Activated CD4-positive, CD25-positive, alpha-beta regulatory T cell treated with anti-CD3 and anti-CD28 coated beads, Interleukin-2, amount 50 U/mL, for 16 hours (primary cell): ENCODE data around the gene PRKCA.
"Not testable (repeated sequence)": the region's sequence is repeated elsewhere in the genome, so short reads cannot be mapped to it uniquely, and the experiment has no call there.

Experiments used
- DNase-seq: peaks from one replicate; pipeline ENCODE4 v3.0.0-alpha.2; 2020; ENCODE audit warnings: low read depth, low spot score

Gene PRKCA

DNA sequence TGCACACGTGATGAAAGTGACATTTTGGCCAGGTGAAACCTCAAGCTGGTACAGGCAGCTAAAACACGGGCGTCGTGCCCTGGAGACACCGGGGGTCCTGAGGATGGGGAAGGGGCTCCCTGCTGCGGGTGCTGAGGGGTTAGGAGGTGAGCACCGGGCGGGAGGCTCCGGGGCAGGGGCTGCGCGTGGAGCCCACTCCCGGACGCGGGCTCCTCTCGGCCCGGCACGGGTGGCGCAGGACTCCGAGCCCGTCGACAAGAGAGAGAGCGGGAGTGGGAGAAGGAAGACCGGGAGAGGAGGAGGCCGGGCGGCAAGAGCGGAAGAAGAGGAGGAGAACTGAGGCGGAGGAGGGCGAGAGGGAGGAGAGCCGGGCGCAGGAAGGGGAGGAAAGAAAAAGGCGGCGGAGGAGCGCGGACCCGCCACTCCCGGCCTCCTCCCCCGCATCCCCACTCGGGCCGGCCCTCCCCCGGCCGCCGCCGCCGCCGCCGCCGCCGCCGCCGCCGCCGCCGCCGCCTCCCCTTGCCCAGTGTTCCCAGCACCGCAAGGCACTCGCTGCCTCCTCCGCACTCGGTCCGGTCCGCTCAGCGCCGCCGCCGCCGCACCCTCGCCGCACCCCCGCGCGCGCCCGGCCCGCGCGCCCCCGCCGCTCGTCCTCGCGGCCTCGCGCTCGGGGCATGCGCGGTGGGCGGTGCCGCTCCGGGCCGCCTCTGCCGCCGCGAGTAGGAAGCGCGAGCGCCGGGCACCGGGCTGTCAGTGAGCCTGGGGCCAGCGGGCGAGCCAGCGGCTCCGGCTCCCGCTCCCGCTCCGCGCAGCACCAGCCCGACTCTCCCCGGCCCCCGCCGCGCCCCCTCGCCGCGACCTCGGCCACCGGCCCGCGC is at the start of gene PRKCA:
Gene PRKCA (plus strand): TSS at position 750 of the 878 bp plus-strand sequence.
- DNase-seq = peak; percentile 38

DNA sequence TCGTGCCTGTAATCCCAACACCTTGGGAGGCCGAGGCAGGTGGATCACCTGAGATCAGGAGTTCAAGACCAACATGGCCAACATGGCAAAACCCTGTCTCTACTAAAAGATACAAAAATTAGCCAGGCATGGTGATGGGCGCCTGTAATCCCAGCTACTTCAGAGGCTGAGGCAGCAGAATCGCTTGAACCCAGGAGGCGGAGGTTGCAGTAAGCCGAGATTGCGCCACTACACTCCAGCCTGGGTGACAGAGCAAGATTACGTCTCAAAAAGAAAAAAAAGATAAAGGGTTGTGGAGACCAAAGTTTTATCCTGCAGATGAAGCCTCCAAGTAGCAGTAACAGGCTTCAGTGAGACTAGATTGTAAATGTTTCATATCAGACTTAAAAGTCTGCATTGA is 49.0 kb upstream of the PRKCA start:
- not testable (repeated sequence) for DNase-seq

DNA sequence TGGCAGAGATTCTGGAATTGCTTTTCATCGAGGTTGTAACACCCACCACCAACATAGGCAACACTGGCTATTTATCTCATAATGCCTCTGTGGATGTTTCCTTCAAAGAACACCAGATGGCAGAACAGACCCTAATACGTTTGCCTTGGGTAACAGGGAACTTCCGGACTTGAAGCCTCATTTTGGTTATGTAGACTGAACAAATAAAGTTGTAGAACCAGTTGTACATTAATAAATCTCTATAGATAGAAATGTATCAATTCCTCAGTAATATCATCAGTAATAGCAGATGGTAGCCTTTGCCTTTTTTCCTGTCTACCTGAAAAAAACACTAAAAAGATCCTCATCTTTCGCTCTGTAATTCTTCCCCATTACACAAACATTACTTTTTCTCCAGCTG is 47.3 kb upstream of the PRKCA start:
- DNase-seq = no peak

DNA sequence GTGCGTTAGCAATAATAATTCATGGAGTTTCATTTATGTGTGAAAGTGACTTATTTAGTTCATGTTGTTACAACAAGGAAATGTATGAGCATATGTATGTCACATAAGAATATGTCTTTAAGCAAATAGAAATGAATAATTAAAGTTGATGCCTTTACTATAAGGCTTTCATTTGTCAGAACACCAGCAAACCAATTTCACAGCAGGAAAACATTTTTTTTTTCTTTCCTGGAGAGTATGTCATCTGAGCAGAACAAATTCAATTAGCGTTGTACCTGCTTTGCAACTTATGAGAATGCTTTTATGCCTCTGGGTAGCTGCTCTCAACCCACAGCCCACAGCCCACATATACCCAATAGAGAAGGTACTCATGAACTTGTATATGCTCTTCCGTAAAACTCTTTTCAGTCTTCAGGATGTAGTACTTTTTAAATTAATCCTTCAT is 46.9 kb upstream of the PRKCA start:
- DNase-seq = no peak

DNA sequence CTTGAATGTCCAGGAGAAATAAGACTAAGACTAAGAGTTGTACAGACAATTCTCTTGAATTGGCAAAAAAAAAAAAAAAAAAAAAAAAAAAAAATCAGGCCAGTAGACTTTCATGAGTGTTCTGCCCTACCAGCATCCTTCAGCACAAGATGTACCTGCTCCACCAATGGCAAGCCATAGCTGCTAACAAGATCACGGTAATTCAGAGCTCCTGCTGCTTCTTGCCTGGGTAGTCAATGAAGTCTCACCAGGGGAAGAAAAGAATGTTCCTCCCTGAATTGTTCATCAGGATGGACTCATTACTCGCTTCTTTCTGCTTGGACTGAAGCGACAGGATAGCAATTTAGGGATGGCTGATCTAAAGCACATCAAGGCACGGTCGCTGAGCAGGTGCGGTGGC is 42.1 kb upstream of the PRKCA start:
- DNase-seq = no peak

DNA sequence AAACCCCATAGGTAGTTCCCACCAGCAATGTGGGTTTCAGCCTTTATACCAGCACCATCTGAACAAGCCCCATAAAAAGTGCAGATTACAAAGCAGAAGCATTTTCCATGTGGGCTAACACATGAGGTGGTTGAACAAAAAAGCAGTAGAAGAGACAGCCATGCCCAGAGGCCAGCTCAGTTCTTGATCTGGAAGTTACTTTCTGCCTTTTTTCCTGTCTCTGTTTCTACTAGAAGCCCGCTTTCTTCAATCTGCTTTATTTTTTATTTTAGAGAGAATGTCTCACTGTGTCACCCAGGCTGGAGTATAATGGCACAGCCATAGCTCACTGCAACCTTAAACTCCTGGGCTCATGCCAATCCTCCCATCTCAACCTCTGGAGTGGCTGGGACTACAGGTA is 41.7 kb upstream of the PRKCA start:
- DNase-seq = no peak

DNA sequence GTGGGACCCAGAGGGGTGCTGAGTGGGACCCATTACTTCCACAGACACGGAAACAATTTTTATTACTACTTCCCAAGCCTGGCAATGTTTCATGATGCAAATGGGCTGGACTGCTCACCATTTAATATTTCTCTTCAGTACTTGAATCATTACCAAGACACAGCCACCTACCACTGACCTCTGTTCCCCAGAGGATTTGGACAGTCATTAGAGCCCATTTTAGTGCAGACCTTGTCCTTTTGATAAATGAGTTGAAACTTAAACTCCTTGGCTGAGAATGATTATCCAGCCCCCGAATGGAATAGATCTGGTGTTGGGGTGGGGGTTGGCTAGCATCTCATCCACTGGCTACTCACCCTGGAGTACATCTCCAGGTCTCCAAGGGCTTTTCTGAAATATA is 39.6 kb upstream of the PRKCA start:
- DNase-seq = no peak

DNA sequence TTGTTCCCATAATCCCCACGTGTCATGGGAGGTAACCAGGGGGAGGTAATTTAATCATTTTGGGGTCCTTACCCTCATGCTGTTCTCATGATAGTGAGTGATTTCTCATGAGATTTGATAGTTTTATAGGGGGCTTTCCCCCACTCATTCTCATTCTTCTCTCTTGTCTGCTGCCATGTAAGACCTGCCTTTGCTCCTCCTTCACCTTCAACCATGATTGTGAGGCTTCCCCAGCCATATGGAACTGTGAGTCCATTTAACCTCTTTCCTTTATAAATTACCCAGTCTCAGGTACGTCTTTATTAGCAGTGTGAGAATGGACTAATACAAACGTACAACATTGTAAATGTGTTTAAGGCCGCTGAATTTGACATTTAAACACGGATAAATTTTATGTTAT is 37.7 kb upstream of the PRKCA start:
- DNase-seq = no peak

DNA sequence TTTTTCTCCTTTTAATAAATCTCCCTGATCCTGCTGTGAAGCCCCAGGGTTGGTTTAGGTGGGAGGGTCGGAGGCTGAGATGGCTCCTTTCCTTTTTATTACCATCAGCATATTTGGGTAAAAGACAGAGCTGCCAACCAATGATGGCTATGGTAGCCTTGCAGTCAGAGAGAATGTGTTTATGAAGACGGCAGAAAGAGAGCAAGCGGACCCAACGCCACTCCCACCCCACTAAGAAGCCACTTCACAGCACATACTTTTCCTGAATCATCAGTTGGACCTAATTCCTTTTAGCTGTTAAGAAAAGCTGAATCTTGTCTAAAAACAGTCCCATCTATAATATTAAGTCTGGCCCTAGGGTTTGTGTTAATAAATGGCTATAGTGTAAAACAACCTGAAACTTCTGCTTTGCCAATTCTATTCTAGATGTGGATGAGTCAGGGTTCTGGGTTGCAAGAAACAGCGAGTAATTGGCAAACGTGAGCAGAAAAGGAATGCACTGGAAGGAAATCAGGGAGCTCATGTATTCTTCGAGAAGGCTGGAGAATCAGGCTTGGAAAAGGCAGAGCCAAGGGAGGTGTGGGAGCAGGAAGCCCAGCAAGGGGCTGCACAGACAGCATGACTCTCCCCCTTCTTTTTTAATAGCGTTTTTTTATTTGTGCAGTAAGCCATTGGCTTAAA is 34.0 kb upstream of the PRKCA start:
- no peak for DNase-seq

DNA sequence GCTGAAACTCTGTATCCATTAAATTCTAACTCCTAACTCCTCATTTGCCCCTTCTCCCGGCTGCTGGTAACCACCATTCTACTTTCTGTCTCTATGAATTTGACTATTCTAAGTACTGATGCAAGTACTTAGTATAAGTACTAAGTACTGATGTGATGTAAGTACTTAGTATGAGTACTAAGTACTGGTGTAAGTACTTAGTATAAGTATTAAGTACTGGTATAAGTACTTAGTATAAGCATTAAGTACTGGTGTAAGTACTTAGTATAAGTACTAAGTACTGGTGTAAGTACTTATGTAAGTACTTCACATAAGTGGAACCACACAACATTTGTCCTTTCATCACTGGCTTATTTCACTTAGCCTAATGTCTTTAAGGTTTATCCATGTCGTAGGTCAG is 32.3 kb upstream of the PRKCA start:
- DNase-seq = no peak

DNA sequence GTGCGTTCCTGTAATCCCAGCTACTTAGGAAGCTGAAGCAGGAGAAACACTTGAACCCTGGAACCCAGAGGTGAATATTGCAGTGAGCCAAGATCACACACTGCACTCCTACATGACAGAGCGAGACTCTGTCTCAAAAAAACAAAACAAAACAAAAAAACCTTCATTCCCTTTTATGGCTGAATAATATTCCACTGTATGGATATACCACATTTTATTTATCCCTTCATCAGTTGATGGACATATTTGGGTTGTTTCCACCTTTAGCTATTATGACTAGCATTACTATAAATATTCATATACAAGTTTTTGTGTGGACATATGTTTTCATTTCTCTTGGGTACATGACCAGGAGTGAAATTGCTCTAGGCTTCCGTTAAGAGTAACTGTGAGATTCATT is 30.9 kb upstream of the PRKCA start:
- DNase-seq = no peak

DNA sequence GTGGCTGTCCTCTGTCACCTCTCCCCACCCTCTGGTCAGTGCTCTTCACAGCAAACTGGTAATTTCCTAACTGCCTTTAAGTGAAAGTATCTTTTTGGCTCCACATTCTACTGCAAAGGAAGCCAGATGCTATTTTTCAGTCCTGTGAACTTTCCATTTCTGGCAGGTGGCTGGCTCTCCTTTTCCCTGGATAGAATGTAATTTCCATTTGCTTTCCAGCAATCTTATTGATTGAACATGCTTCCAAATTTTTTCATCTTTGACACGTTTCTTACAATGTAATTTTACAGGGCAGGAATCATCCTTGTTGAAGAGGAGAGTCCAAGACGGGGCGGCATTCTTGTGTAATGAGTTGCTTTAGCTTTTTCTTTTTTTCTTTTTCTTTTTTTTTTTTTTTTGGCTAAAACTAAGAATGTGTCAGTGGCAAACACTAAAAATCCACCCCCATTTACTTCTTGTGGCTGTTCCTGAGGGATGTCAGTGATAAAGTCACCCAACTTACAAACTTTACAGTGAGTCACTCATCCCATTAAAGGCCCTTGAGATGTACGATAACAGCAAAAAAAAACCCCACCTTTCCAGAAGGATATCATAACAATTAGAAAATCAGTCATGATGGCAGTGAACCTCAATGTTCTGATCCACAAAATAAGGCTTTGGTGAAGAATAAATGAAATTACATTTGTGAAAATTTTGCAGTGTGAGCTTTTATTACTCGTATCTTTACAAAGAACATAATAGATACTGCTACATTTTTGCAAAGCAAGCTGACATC is 29.4 kb upstream of the PRKCA start:
- DNase-seq = no peak

DNA sequence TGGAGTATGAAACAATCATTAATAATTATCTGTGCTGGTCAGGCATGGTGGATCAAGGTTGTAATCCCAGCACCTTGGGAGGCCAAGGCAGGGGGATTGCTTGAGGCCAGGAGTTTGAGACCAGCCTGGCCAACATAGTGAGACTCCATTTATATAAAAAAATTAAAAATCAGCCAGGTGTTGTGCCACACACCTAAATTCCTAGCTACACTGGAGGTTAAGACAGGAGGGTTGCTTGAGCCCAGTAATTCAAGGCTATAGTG is 28.9 kb upstream of the PRKCA start:
- no peak for DNase-seq

DNA sequence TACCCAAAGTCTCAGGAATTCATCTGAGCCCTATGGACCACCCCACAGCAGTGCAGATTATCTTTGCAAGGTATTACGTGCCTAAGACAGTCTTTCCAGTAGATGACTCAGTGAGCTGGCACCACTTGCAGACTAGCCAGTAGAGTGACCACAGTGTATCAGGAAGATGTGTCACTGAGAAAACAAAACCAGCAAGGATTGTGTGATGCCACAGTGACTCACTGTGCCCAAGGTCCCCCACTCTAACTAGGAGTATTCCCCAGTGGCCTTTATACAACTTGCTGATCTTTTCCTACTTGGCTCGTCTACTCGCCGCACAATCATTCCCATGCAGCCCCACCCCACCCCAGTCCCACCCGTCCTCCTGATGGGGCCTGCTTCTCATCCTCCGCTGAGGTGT is 26.8 kb upstream of the PRKCA start:
- DNase-seq = no peak

DNA sequence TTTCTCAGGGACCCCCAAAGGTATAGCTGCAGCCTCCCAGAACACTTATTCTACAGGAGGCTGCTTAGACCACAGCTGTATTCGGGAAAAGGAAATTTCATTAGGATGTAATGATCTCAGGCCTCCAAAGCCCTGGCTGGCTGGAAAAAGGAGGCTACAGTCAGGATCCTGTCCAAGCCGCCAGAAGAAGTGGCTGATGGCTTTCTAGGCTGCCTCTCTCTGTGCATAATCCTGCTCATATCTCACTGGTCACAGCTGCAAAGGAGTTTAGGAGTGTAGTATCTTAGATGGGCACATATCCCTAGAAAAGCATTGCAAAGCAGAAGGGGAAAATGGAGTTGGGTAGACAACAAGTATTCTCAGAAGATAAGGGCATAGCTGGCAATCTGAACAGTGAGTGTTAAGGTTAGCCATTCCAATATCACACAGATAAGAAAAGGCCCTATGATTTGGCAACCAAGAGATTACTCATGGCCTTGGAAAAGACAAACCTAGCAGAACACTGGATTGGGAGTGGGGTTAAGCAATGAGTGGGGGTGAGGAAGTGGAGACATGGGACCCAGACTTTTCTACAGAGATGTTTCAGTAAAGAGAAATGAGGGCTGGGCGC is 26.0 kb upstream of the PRKCA start:
- no peak for DNase-seq

DNA sequence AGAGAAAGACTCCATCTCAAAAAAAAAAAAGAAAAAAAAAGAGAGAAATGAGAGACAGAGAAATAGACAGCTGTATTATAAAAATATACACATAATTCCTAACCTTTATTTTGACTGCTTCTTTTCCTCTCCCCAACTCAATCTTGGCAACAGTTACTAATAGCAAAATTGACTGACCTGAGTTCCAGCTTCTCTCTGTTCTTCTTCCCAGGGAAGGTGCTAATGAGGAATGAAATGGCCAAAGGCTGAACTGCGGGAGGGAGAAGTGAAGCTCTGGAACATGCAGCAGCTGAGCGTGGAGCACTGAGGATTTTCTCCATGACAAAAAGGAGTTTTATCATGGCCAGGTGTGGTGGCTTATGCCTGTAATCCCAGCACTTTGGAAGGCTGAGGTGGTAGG is 25.2 kb upstream of the PRKCA start:
- no peak for DNase-seq

DNA sequence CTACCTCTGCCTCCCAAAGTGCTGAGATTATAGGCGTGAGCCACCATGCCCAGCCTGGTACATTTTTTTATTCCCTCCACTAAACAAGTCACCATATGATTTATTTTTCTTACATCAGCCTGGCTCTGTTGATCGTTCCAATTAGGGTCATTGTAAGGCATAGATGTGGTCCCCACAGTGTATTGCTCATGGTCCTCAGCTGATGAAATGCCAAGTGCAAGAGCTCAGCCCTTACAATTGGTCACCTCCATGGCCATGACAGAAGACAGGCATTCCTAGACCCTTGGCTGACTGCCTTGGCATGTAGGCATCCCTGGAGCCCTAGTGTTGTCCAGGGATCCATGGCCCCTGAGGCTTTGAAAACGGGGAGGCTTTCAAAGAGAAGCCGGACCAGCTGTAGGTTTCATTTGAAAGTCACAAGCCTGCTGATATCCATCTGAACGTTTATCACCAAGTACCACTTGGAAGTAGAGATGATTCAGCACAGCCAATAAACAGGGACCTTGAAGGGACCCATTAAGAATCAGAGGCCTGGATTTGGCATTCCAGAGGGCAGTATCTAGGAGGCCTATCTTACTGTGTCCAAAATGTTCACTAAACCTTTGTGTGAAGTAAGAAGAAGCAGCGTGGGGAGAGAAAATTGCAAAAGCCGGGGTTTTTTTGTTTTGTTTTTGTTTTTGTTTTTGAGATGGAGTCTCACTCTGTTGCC is 20.6 kb upstream of the PRKCA start:
- DNase-seq = no peak

DNA sequence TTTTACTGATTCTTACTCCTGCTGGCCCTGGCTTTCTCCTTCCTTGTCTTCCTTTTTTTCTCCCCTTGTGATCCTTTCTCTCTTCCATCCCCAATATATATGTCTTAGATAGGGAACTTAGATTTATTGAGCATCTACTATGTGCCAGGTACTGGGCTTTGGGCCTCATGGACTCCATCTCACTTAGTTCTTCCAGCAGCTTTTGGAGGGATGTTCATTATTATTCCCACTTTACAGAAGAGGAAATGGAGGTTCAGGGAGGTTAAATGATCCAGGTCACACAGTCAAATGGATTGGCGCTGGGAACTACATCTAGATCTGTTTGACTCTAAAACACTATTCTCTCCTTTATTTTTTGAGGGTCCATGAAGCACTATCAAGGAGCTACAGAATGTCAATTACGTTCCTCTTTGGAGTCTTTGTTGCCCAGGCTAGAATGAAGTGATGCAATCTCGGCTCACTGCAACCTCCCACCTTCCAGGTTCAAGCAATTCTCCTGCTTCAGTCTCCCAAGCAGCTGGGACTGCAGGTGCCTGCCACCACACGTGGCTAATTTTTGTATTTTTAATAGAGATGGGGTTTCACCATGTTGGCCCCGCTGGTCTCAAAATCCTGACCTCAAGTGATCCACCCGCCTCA is 19.0 kb upstream of the PRKCA start:
- no peak for DNase-seq

DNA sequence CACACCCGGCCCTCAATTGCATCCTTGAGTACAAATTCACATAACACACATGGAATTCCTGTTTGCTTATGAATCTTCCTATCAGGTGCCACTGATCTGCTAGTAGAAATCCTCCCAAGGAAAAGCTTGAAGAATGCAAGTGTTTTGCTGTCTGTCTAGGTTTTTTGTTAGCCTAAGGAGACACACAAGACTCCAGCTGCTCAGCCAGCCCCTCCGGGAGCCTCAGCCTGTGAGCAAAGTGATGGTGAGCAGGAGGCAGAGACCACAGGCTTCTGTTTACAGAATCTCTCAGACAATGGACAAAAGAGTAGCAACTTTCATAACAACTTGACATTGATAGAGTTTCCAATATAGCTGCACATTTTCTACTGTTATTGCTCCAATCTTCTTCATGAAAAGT is 18.4 kb upstream of the PRKCA start:
- no peak for DNase-seq

DNA sequence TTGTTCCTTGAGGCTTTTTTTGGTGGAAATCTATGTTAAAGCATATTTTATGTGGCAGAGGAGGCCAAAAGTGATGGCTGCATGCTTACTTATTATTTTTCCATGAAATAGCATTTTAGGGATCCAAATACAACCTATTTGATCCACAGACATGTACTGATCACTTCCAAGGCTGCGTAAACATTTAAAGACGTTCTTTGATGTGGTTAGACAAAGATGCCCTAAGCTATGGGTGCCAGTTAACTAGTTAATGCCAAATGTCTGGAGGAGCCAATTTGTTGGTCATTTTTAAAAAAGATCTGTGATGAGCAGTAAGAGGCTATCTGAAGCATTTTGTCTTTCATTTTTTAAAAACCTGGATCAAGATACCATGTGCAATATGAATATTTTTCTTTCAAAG is 17.3 kb upstream of the PRKCA start:
- DNase-seq = no peak

DNA sequence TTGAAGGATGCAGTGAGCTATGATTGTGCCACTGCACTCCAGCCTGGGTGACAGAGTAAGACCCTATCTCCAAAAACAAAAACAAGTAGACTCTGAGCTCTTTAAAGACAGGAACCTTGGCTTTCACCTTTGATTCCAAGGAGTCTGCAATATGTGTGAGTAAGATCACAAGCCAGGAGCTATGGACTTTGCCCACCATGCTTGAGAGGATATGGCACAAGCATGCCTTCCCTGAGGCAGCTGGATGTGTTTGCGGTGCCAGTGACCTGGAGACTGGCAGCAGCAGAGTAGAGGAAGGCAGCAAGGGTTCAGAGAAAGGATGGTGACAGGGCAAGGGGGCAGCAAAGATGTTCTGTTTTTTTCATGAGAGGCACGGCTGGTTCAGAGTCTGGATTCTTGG is 14.5 kb upstream of the PRKCA start:
- DNase-seq = no peak
